GM23338 (cell line): Measurements from ENCODE around the gene C12orf43. TPM values are rescaled to one million over a fixed set of nuclear protein-coding genes. Genes with fewer than 3 reads are reported as not detected.

Experiments
- CREB1 ChIP-seq: fragments of 250-450 bp; sonication (Bioruptor Pico); IDR thresholded peaks from 2 replicates; pipeline ENCODE4 v1.5.0; 2020; ENCODE audit warnings: low read depth, mild to moderate bottlenecking, moderate library complexity
- REST ChIP-seq: IDR thresholded peaks from one replicate; pipeline ENCODE4 v1.6.1; 2018; ENCODE audit warnings: antibody characterized with exemption; ENCODE audit not compliant: unreplicated experiment
- STAT1 ChIP-seq: IDR thresholded peaks from one replicate; pipeline ENCODE4 v1.6.1; 2016; ENCODE audit warnings: antibody characterized with exemption; ENCODE audit not compliant: unreplicated experiment
- ZNF462 ChIP-seq: fragments of 250-450 bp; sonication (Bioruptor Pico); IDR thresholded peaks from 2 replicates; pipeline ENCODE4 v1.5.0; 2020; ENCODE audit warnings: mild to moderate bottlenecking, moderate library complexity
- polyA plus RNA-seq: library from polyadenylated mRNA; unstranded; fragments of >200 nt; fragmentation: Nextera tagmentation; extraction: Ambion mirVana; gene quantifications from 2 replicates; pipeline ENCODE4 v1.2.1, GENCODE V29; 2016
- total RNA-seq: library from RNA; depleted of rRNA; stranded (reverse); fragments of >200 nt; shearing (Covaris generic); gene quantifications from 2 replicates; pipeline ENCODE4 v1.2.3, GENCODE V29; 2014

Gene C12orf43
- total and polyA plus RNA-seq, 2 experiments from 2014 or later: 15.2 to 20.7 TPM

- TF ChIP-seq ZNF462: no peak
- TF ChIP-seq REST: no peak
- no peak for TF ChIP-seq CREB1 (CRISPR knock-in tag)
- no peak for TF ChIP-seq STAT1
These were observed 36.9 kb downstream of the C12orf43 start (continued) for GRCh38 chr12:120979220-120979861.
